ENCODE measurements around the gene MYH4.

DNA sequence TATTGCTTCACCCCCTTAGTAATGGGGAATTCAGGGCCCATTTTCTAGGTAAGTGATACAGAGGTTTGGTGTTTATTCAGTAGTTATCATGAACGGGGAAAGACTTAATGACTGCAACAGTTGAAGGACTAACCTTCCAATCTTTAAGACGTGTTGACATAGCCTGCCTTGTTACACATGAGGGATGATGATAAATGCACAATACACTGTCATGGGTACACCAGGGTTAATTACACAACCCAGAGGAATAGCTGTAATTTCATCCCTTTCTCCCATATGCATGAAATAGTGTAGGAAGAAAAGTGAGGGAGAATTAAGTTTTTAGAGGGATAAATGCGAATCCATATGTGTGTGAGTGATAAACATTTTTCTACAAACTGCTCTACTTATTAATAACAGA lies 10.7 kb downstream of the MYH4 start:
- no peak for TF ChIP-seq CTCF (conservative IDR thresholded peaks at IDR 0.05; ENCODE audit: low read length)
- no peak for TF ChIP-seq EZH2phosphoT487 (IDR thresholded peaks at IDR 0.05; ENCODE audit: borderline replicate concordance, low read depth, low read length)
